HepG2 (cell line): ENCODE results near the gene WNT1. TPM values are rescaled to one million over a fixed set of nuclear protein-coding genes. Genes with fewer than 3 reads are reported as not detected.
A peak's percentile ranks its signal among the peaks of the same experiment; 100 is the strongest.

Source experiments
- ATAC-seq: fragments of 200-7000 bp; cut with Tn5 transposase; 3 replicates; pipeline ENCODE4 v1.9.1; 2020; ENCODE audit warnings: mild to moderate bottlenecking, moderate library complexity
- BruUV-seq: library from RNA; stranded (reverse); fragments of 400-500 nt; replicated peaks from 2 replicates; lab custom pipeline; 2021; lab: Mats Ljungman, UMichigan
- CTCF ChIA-PET: fragments of 300-600 bp; formaldehyde crosslinking; extraction: SDS; loops from one replicate; lab custom pipeline; 2021; ENCODE audit warnings: low total read pairs, inconsistent platforms, low intra/inter-chr PET ratio; lab: Yijun Ruan, JAX
- POLR2A ChIA-PET: fragments of 350-600 bp; sonication (Branson Sonifier 250); formaldehyde crosslinking; loops from one replicate; lab custom pipeline; 2020; ENCODE audit warnings: antibody characterized with exemption, inconsistent platforms; lab: Yijun Ruan, JAX
- DNase-seq: peaks from one replicate; pipeline ENCODE4 v3.0.0-alpha.2; 2015; ENCODE audit warnings: low spot score
- FAIRE-seq: peaks from 3 replicates; lab custom pipeline; 2011; peaks lifted over from hg19 to GRCh38; lab: Jason Lieb, UNC
- H2AFZ ChIP-seq: one replicate; pipeline ENCODE4 v1.6.1; 2011; ENCODE audit warnings: low read length, inconsistent platforms
- H3K27ac ChIP-seq: fragments of 300-600 bp; 3 replicates; pipeline ENCODE4 v1.8.0; 2011; ENCODE audit warnings: mixed run types, mild to moderate bottlenecking, mixed read lengths, low read length, inconsistent platforms; ENCODE audit not compliant: insufficient read depth; ENCODE audit errors: extremely low read length
- H3K27me3 ChIP-seq, 2 experiments: fragments of 200-600 bp in 1 of 2; 2 replicates in 1 of 2; 3 replicates in 1 of 2; pipeline versions ENCODE4 v1.6.0 to v1.8.0; 2011; ENCODE audit warnings: low read length in 2 of 2, mild to moderate bottlenecking in 2 of 2, moderate library complexity in 2 of 2, inconsistent platforms in 1 of 2; ENCODE audit not compliant: insufficient read depth in 2 of 2, control insufficient read depth in 1 of 2
- H3K36me3 ChIP-seq, 2 experiments: fragments of 200-600 bp in 1 of 2; replicated peaks in 1 of 2; 2 replicates in 1 of 2; 3 replicates in 1 of 2; pipeline versions ENCODE4 v1.5.1 to v1.8.0; 2011; ENCODE audit warnings: low read length in 2 of 2, inconsistent platforms in 1 of 2; ENCODE audit not compliant: insufficient read depth in 2 of 2, control insufficient read depth in 1 of 2
- H3K4me1 ChIP-seq: 2 replicates; pipeline ENCODE4 v1.5.1; 2012; ENCODE audit warnings: low read length, inconsistent platforms; ENCODE audit not compliant: insufficient read depth
- H3K4me2 ChIP-seq: 2 replicates; pipeline ENCODE4 v1.6.0; 2011; ENCODE audit warnings: low read depth, low read length, inconsistent platforms
- H3K4me3 ChIP-seq, 3 experiments: fragments of 200-600 bp in 1 of 3; sonication (generic), shearing (Covaris generic) in 1 of 3; replicated peaks in 1 of 3; 2 replicates each; pipeline ENCODE4 v1.5.1; 2011 to 2016; ENCODE audit warnings: low read length in 3 of 3, inconsistent platforms in 2 of 3, low read depth in 2 of 3, mild to moderate bottlenecking in 2 of 3, control low read depth in 1 of 3, mixed read lengths in 1 of 3; ENCODE audit not compliant: insufficient read depth in 1 of 3
- H3K79me2 ChIP-seq: one replicate; pipeline ENCODE4 v1.6.1; 2011; ENCODE audit warnings: low read length, inconsistent platforms; ENCODE audit not compliant: insufficient read depth
- H3K9ac ChIP-seq: 2 replicates; pipeline ENCODE4 v1.6.0; 2011; ENCODE audit warnings: mild to moderate bottlenecking, low read depth, low read length, inconsistent platforms; ENCODE audit not compliant: insufficient read depth
- H3K9me3 ChIP-seq: 2 replicates; pipeline ENCODE4 v1.5.1; 2012; ENCODE audit warnings: mild to moderate bottlenecking, low read length
- H4K20me1 ChIP-seq: 2 replicates; pipeline ENCODE4 v1.6.0; 2011; ENCODE audit warnings: inconsistent platforms, mild to moderate bottlenecking, low read length, moderate library complexity; ENCODE audit not compliant: insufficient read depth
- HNRNPH1 ChIP-seq: fragments of 200-400 bp; formaldehyde crosslinking; optimal IDR thresholded peaks from 2 replicates; pipeline ENCODE3; 2017; ENCODE audit warnings: mild to moderate bottlenecking, low read depth, low read length
- JARID2 ChIP-seq: sonication (generic); formaldehyde crosslinking; IDR thresholded peaks from 2 replicates; pipeline ENCODE4 v1.8.1; 2023; ENCODE audit warnings: missing genetic modification reagents, inconsistent platforms; ENCODE audit not compliant: insufficient replicate concordance
- KDM5B ChIP-seq: sonication (generic); formaldehyde crosslinking; IDR thresholded peaks from 2 replicates; pipeline ENCODE4 v1.4.0; 2020; ENCODE audit warnings: missing genetic modification reagents, mild to moderate bottlenecking, borderline replicate concordance
- MEIS1 ChIP-seq: sonication (generic); formaldehyde crosslinking; IDR thresholded peaks from 2 replicates; pipeline ENCODE4 v1.9.0; 2021; ENCODE audit warnings: mild to moderate bottlenecking, missing genetic modification reagents, moderate library complexity, borderline replicate concordance
- SALL1 ChIP-seq: sonication (generic); formaldehyde crosslinking; IDR thresholded peaks from 2 replicates; pipeline ENCODE4 v1.8.0; 2022; ENCODE audit warnings: mild to moderate bottlenecking, missing genetic modification reagents
- ZFP82 ChIP-seq: sonication (generic); formaldehyde crosslinking; IDR thresholded peaks from 2 replicates; pipeline ENCODE4 v1.5.1; 2020; ENCODE audit warnings: mild to moderate bottlenecking, missing genetic modification reagents, borderline replicate concordance
- ZMYM2 ChIP-seq: sonication (generic); formaldehyde crosslinking; IDR thresholded peaks from 2 replicates; pipeline ENCODE4 v1.8.0; 2022; ENCODE audit warnings: mild to moderate bottlenecking, missing genetic modification reagents
- ZNF263 ChIP-seq: sonication (generic); formaldehyde crosslinking; IDR thresholded peaks from 2 replicates; pipeline ENCODE4 v1.4.0; 2020; ENCODE audit warnings: missing genetic modification reagents
- ZNF768 ChIP-seq: sonication (generic); formaldehyde crosslinking; IDR thresholded peaks from 2 replicates; pipeline ENCODE4 v1.4.0; 2020; ENCODE audit warnings: missing genetic modification reagents
- ZNF777 ChIP-seq: sonication (generic); formaldehyde crosslinking; IDR thresholded peaks from 2 replicates; pipeline ENCODE4 v1.4.0; 2020; ENCODE audit warnings: missing genetic modification reagents
- ZNF782 ChIP-seq: sonication (generic); formaldehyde crosslinking; IDR thresholded peaks from 2 replicates; pipeline ENCODE4 v1.4.0; 2020; ENCODE audit warnings: missing genetic modification reagents, mild to moderate bottlenecking, borderline replicate concordance
- ZNF800 ChIP-seq: sonication (generic); formaldehyde crosslinking; IDR thresholded peaks from 2 replicates; pipeline ENCODE4 v1.4.0; 2020; ENCODE audit warnings: missing genetic modification reagents
- WGBS: methylation state at CpG from one replicate; pipeline ENCODE4 v1.1.6; 2017; ENCODE audit warnings: low lambda C conversion rate; 5-methylcytosine and 5-hydroxymethylcytosine counted together
- in situ Hi-C: cut with HindIII; loops from 2 replicates; pipeline ENCODE4 v1.10.0; 2017; ENCODE audit warnings: low pct_unique_long_range_greater_than_20kb; ENCODE audit not compliant: extremely low pct_ligation_motif_present
- intact Hi-C: fragments of 100-400 bp; cut with micrococcal nuclease; formaldehyde crosslinking; loops from one replicate; pipeline ENCODE4 v1.10.0; 2022; ENCODE audit not compliant: unreplicated experiment
- polyA plus RNA-seq, 8 experiments: library from polyadenylated mRNA; depleted of rRNA in 3 of 8; stranded (reverse) in 7 of 8; unstranded in 1 of 8; fragments of >200 nt; fragmentation: Illumina TruSeq in 4 of 8; extraction: Trizol in 4 of 8; gene quantifications; 2 replicates each; pipeline versions ENCODE4 v1.2.1 to v1.2.3, GENCODE V29; 2011 to 2016; ENCODE audit warnings: low read depth in 4 of 8, missing spikeins in 1 of 8, mixed read lengths in 1 of 8; ENCODE audit not compliant: insufficient read depth in 1 of 8
- total RNA-seq, 5 experiments: library from RNA; depleted of rRNA; stranded (reverse); fragments of >200 nt; fragmentation: Illumina TruSeq; extraction: Trizol; gene quantifications; 2 replicates each; pipeline ENCODE4 v1.2.3, GENCODE V29; 2016; ENCODE audit warnings: low read depth in 1 of 5
- TF ChIP-seq, protein P1 (sequence below): IDR thresholded peaks from 2 replicates; pipeline ENCODE4 v1.6.1; 2016; ENCODE audit warnings: missing compliant biosample characterization, missing genetic modification reagents, borderline replicate concordance
- TF ChIP-seq, protein P2 (sequence below), 2 experiments: sonication (generic) in 1 of 2; formaldehyde crosslinking in 1 of 2; IDR thresholded peaks; 2 replicates each; pipeline versions ENCODE4 v1.4.0 to v1.6.1; 2018 to 2020; ENCODE audit warnings: missing genetic modification reagents in 2 of 2, borderline replicate concordance in 1 of 2, low read depth in 1 of 2, mild to moderate bottlenecking in 1 of 2, missing biosample characterization in 1 of 2
- TF ChIP-seq, protein P3 (sequence below): sonication (generic); formaldehyde crosslinking; IDR thresholded peaks from 2 replicates; pipeline ENCODE4 v1.8.0; 2022; ENCODE audit warnings: missing genetic modification reagents, mild to moderate bottlenecking, borderline replicate concordance

The WNT1 gene
- total and polyA plus RNA-seq, 2 of the 13 experiments (the other 11 are each of a cell fraction or from before 2014, with no cell fraction given): not detected

DNA sequence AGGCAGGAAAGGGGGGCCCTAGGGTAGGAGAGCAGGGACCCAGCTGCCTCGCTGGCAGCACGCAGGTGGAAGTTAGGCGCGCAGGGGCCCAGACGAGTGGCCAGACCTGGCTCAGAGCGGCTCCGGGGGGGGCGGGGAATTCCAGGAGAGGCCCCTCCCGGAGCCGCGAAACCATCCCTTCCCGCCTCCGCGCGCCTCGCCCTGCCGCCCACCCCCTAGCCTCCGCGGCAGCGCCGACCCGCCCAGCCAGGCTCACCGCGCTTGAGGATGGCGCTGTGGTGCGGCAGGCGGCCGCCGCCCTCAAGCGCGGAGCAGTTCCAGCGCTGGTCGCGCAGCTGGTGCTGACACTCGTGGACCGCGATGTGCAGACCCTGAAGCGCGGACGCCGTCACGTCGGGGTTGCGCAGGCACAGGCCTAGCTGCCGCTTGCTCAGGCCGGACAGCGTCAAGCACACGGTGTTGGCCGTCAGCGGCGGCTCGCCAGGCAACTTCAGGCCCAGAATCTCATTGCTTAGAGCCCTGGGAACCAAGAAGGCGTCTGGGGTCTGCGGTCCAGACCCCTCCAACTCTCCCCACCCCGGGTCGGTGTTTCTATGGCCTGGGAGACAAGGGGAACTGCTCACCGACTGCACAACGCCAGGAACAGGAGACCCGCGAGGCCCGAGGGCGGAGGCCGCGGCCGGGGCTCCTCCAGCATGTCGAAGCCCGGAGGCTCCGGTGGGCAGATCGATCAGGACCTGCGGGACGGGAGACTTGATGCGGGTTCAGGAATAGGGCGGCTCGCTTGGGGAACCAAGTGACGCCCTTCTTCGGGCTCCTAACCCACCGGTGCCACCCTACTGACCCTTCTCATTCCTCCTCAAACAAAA is 8.1 kb upstream of the WNT1 start:
- ATAC-seq (peak; percentile 60), DNase-seq (no peak), FAIRE-seq (no peak)
- Histone ChIP-seq H3K4me2 (peak overlapping the region; percentile 78), H3K4me3 (peak overlapping the region; percentile 17 to 72 (median 36); a peak in 5 of 6 replicates), H3K4me1 (peaks cover 50% of the 10 kb centered on the region), H3K27me3 (peaks cover 24 to 90% of the 10 kb centered on the region in 2 experiments), H4K20me1 (peaks cover 9% of the 10 kb centered on the region; the same call in 1 of the 2 replicates), H3K27ac (no peak overlapping the region), H2AFZ (no peak overlapping the region), H3K9me3 (no peaks in the 10 kb centered on the region), H3K79me2 (no peaks in the 10 kb centered on the region), H3K9ac (no peak overlapping the region), H3K36me3 (no peaks in the 10 kb centered on the region)
- in situ Hi-C loops: no loop called here
- CTCF ChIA-PET: no interaction called here
- intact Hi-C loops: no loop called here
- whole genome bisulfite sequencing: 26% methylated on average over 5 of the region's 77 CpGs
- POLR2A ChIA-PET: interaction anchor here (1.6 kb wide), 1 partner anchor 13 kb away, joined by 7 read pairs; the partner anchor contains the start of gene ARF3
- no TSS peak for BruUV-seq
- TF ChIP-seq HNRNPH1 (no peak), JARID2 (CRISPR knock-in tag) (no peak), ZMYM2 (CRISPR knock-in tag) (no peak), ZNF800 (CRISPR knock-in tag) (peak; percentile 79; the same call in 1 of the 2 replicates), KDM5B (CRISPR knock-in tag) (peak; percentile 56; the same call in 1 of the 2 replicates), ZNF782 (CRISPR knock-in tag) (0 out of 2 replicates have a peak, but pooled peaks have one; percentile 32), SALL1 (CRISPR knock-in tag) (peak; percentile 57), MEIS1 (0 out of 2 replicates have a peak, but pooled peaks have one; percentile 54), ZFP82 (0 out of 2 replicates have a peak, but pooled peaks have one; percentile 73), ZNF263 (CRISPR knock-in tag) (peak; percentile 31; the same call in 1 of the 2 replicates), ZNF777 (CRISPR knock-in tag) (peak; percentile 94), ZNF768 (CRISPR knock-in tag) (peak; percentile 24; the same call in 1 of the 2 replicates)
- TF ChIP-seq, protein P1, sequence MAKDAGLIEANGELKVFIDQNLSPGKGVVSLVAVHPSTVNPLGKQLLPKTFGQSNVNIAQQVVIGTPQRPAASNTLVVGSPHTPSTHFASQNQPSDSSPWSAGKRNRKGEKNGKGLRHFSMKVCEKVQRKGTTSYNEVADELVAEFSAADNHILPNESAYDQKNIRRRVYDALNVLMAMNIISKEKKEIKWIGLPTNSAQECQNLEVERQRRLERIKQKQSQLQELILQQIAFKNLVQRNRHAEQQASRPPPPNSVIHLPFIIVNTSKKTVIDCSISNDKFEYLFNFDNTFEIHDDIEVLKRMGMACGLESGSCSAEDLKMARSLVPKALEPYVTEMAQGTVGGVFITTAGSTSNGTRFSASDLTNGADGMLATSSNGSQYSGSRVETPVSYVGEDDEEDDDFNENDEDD (CRISPR knock-in tag): peak; percentile 43; the same call in 1 of the 2 replicates
- TF ChIP-seq, protein P2, sequence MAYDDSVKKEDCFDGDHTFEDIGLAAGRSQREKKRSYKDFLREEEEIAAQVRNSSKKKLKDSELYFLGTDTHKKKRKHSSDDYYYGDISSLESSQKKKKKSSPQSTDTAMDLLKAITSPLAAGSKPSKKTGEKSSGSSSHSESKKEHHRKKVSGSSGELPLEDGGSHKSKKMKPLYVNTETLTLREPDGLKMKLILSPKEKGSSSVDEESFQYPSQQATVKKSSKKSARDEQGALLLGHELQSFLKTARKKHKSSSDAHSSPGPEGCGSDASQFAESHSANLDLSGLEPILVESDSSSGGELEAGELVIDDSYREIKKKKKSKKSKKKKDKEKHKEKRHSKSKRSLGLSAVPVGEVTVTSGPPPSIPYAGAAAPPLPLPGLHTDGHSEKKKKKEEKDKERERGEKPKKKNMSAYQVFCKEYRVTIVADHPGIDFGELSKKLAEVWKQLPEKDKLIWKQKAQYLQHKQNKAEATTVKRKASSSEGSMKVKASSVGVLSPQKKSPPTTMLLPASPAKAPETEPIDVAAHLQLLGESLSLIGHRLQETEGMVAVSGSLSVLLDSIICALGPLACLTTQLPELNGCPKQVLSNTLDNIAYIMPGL (CRISPR knock-in tag; IDR thresholded peaks at IDR 0.05; ENCODE audit: borderline replicate concordance in 1 of 2, low read depth in 1 of 2): peak in 1 of 2 experiments; percentile 49; a peak in 1 of 4 replicates
- TF ChIP-seq, protein P3, sequence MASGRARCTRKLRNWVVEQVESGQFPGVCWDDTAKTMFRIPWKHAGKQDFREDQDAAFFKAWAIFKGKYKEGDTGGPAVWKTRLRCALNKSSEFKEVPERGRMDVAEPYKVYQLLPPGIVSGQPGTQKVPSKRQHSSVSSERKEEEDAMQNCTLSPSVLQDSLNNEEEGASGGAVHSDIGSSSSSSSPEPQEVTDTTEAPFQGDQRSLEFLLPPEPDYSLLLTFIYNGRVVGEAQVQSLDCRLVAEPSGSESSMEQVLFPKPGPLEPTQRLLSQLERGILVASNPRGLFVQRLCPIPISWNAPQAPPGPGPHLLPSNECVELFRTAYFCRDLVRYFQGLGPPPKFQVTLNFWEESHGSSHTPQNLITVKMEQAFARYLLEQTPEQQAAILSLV (CRISPR knock-in tag): peak; percentile 30; the same call in 1 of the 2 replicates
